ENCODE data around the gene HEATR1. TPM values are rescaled to one million over a fixed set of nuclear protein-coding genes. Genes with fewer than 3 reads are reported as not detected.

Gene HEATR1
- total and polyA plus RNA-seq, 2 donors (not counting 1 experiment from before 2014, with no cell fraction given), result 6.1 to 50.6 TPM

GRCh38 chr1:236552901-236553300, 51.4 kb downstream of the HEATR1 start:
- Histone ChIP-seq H3K27me3 (replicated peaks in 1 of 4; ENCODE audit: control extremely low read depth in 1 of 4, control insufficient read depth in 3 of 4, insufficient read depth in 4 of 4, low read length in 3 of 4) (no peaks in the 10 kb centered on the region), H3K79me2 (ENCODE audit: control insufficient read depth, insufficient read depth, low read length) (no peaks in the 10 kb centered on the region), H3K9ac (ENCODE audit: low read length) (no peak overlapping the region), H3K4me1 (ENCODE audit: control insufficient read depth in 2 of 2, insufficient read depth in 2 of 2, low read length in 2 of 2) (no peaks in the 10 kb centered on the region), H3K36me3 (replicated peaks in 1 of 2; ENCODE audit: control extremely low read depth in 1 of 2, control insufficient read depth in 1 of 2, extremely low read depth in 1 of 2, insufficient read depth in 2 of 2, low read length in 1 of 2) (peaks cover 2 to 88% of the 10 kb centered on the region in 2 experiments), H3K9me3 (ENCODE audit: control extremely low read depth in 1 of 3, control insufficient read depth in 2 of 3, insufficient read depth in 1 of 3, low read length in 2 of 3) (no peaks in the 10 kb centered on the region), H3K4me2 (replicated peaks; ENCODE audit: low read depth, low read length, poor library complexity, severe bottlenecking) (no peak overlapping the region), H4K20me1 (ENCODE audit: control insufficient read depth, insufficient read depth, low read length, poor library complexity, severe bottlenecking) (no peaks in the 10 kb centered on the region), H3K27ac (ENCODE audit: low read length in 2 of 2) (no peak overlapping the region), H2AFZ (ENCODE audit: insufficient read depth, low read depth, low read length, poor library complexity, severe bottlenecking) (no peak overlapping the region), H3K4me3 (ENCODE audit: control extremely low read depth in 1 of 5, extremely low read depth in 1 of 5, insufficient read depth in 1 of 5, low read depth in 2 of 5, low read length in 4 of 5) (no peak overlapping the region)
- ATAC-seq (ENCODE audit: low read depth) (no peak), DNase-seq (no peak)
- Mint-ChIP-seq H3K27me3 (no peaks in the 10 kb centered on the region), H3K9me3 (ENCODE audit: insufficient read depth) (no peaks in the 10 kb centered on the region), H3K4me3 (no peak overlapping the region), H3K27ac (no peak overlapping the region), H3K4me1 (no peaks in the 10 kb centered on the region)
- TF ChIP-seq EZH2 (IDR thresholded peaks at IDR 0.05; ENCODE audit: borderline replicate concordance, insufficient read depth, low read depth, low read length, poor library complexity, severe bottlenecking) (no peak), CTCF (IDR thresholded peaks at IDR 0.05) (no peak)
- ChIA-PET CTCF (no interaction called here), POLR2A (no interaction called here)
- intact Hi-C loops (cut with micrococcal nuclease), result no loop called here
- no CpG with 5 or more reads among the region's 1 CpG for WGBS (ENCODE audit: insufficient coverage)

GRCh38 chr1:236552096-236552495, 52.2 kb downstream of the HEATR1 start:
- no peaks in the 10 kb centered on the region for H3K9me3 ChIP-seq (ENCODE audit: control extremely low read depth in 1 of 3, control insufficient read depth in 2 of 3, insufficient read depth in 1 of 3, low read length in 2 of 3)
- Mint-ChIP-seq H3K4me3 (no peak overlapping the region), H3K4me1 (no peaks in the 10 kb centered on the region), H3K9me3 (ENCODE audit: insufficient read depth) (no peaks in the 10 kb centered on the region), H3K27me3 (no peaks in the 10 kb centered on the region), H3K27ac (no peak overlapping the region)
- no peak overlapping the region for H3K4me2 ChIP-seq (replicated peaks; ENCODE audit: low read depth, low read length, poor library complexity, severe bottlenecking)
- no peaks in the 10 kb centered on the region for H3K27me3 ChIP-seq (replicated peaks in 1 of 4; ENCODE audit: control extremely low read depth in 1 of 4, control insufficient read depth in 3 of 4, insufficient read depth in 4 of 4, low read length in 3 of 4)
- H3K9ac ChIP-seq (ENCODE audit: low read length), result no peak overlapping the region
- peaks cover 2 to 87% of the 10 kb centered on the region in 2 experiments for H3K36me3 ChIP-seq (replicated peaks in 1 of 2; ENCODE audit: control extremely low read depth in 1 of 2, control insufficient read depth in 1 of 2, extremely low read depth in 1 of 2, insufficient read depth in 2 of 2, low read length in 1 of 2)
- TF ChIP-seq CTCF (IDR thresholded peaks at IDR 0.05) (no peak), EZH2 (IDR thresholded peaks at IDR 0.05; ENCODE audit: borderline replicate concordance, insufficient read depth, low read depth, low read length, poor library complexity, severe bottlenecking) (no peak)
- no CpG with 5 or more reads among the region's 6 CpGs for WGBS (ENCODE audit: insufficient coverage)
- ATAC-seq (ENCODE audit: low read depth), result no peak
- H3K27ac ChIP-seq (ENCODE audit: low read length in 2 of 2), result no peak overlapping the region
- H3K4me3 ChIP-seq (ENCODE audit: control extremely low read depth in 1 of 5, extremely low read depth in 1 of 5, insufficient read depth in 1 of 5, low read depth in 2 of 5, low read length in 4 of 5), result no peak overlapping the region
- DNase-seq, result no peak
- ChIA-PET CTCF (no interaction called here), POLR2A (no interaction called here)
- H2AFZ ChIP-seq (ENCODE audit: insufficient read depth, low read depth, low read length, poor library complexity, severe bottlenecking), result no peak overlapping the region
- H4K20me1 ChIP-seq (ENCODE audit: control insufficient read depth, insufficient read depth, low read length, poor library complexity, severe bottlenecking), result no peaks in the 10 kb centered on the region
- no peaks in the 10 kb centered on the region for H3K4me1 ChIP-seq (ENCODE audit: control insufficient read depth in 2 of 2, insufficient read depth in 2 of 2, low read length in 2 of 2)
- H3K79me2 ChIP-seq (ENCODE audit: control insufficient read depth, insufficient read depth, low read length), result no peaks in the 10 kb centered on the region
- intact Hi-C loops (cut with micrococcal nuclease), result no loop called here

All from B cell (primary cell).